Activated CD4-positive, alpha-beta T cell treated with anti-CD3 and anti-CD28 coated beads for 36 hours (primary cell): ENCODE results near the gene XYLT2. TPM values are rescaled to one million over a fixed set of nuclear protein-coding genes. Genes with fewer than 3 reads are reported as not detected.
"Not testable (repeated sequence)": the region's sequence is repeated elsewhere in the genome, so short reads cannot be mapped to it uniquely, and the experiment has no call there.

Experiments
- ATAC-seq: fragments of 200-7000 bp; cut with Tn5 transposase; one replicate; pipeline ENCODE4 v1.10.0; 2021; ENCODE audit warnings: mild to moderate bottlenecking, moderate library complexity
- CTCF ChIA-PET: fragments of 350-600 bp; sonication (Branson Sonifier 250); formaldehyde crosslinking; loops from one replicate; lab custom pipeline; 2021; ENCODE audit warnings: antibody characterized with exemption; lab: Charles Lee
- POLR2A ChIA-PET: fragments of 350-600 bp; sonication (Branson Sonifier 250); formaldehyde crosslinking; loops from one replicate; lab custom pipeline; 2021; ENCODE audit warnings: antibody characterized with exemption, inconsistent platforms; lab: Charles Lee
- DNase-seq: peaks from one replicate; pipeline ENCODE4 v3.0.0-alpha.2; 2020
- H3K27ac Mint-ChIP-seq: one replicate; pipeline ENCODE4 v1.8.0; 2021; ENCODE audit warnings: mixed read lengths
- H3K27me3 Mint-ChIP-seq: one replicate; pipeline ENCODE4 v1.8.0; 2021; ENCODE audit warnings: mixed read lengths
- H3K36me3 Mint-ChIP-seq: one replicate; pipeline ENCODE4 v1.8.0; 2021; ENCODE audit warnings: low read depth, mixed read lengths
- H3K4me1 Mint-ChIP-seq: one replicate; pipeline ENCODE4 v1.8.0; 2021; ENCODE audit warnings: mixed read lengths
- H3K4me3 Mint-ChIP-seq: one replicate; pipeline ENCODE4 v1.8.0; 2021; ENCODE audit warnings: mild to moderate bottlenecking, moderate library complexity, mixed read lengths
- H3K9me3 Mint-ChIP-seq: one replicate; pipeline ENCODE4 v1.8.0; 2021; ENCODE audit warnings: low read depth, mixed read lengths
- intact Hi-C, 2 experiments: fragments of 100-400 bp; cut with DNase I in 1 of 2; cut with micrococcal nuclease in 1 of 2; formaldehyde crosslinking; loops; one replicate each; pipeline versions ENCODE4 v1.14.2 to v1.15.1; 2022 to 2024; cut with DNase I, micrococcal nuclease
- total RNA-seq, 2 experiments: library from RNA; stranded (reverse); gene quantifications; one replicate each; pipeline ENCODE4 v1.2.3, GENCODE V29; 2021

XYLT2 gene
- total RNA-seq, 2 experiments from 2014 or later, result 29.8 to 30.4 TPM

DNA sequence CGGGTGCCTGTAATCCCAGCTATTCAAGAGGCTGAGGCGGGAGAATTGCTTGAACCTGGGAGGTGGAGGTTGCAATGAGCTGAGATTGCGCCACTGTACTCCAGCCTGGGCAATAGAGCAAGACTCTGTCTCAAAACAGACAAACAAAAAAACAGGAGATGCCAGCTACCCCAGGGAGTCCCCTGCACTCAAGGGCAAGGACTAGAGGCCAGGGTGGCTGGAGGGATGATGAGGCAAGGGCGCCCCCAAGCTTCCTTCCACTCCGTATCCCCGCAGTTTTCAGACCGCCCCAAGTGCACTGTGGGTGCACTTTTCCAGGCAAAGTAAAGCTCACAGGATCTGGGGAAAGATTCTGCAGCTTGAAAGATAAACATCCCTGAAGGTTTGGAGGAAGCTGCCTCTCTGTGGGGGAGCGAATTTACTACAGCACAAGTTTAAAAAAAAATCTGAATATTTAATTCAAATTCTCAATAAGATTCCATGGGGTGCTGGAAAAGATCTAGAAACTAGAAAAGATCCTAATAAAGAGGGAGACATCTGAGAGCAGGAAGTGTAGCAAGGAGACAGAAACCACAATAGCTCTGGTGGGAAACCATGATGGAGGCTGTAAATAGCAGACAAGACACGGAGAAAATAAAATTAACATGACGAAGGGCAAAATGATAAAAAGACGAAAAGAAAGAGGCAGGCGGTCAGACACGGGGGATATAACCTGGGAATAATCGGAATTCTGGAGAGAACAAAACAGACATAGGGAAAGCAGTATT lies 12.5 kb upstream of the XYLT2 start:
- CTCF ChIA-PET, result interaction anchor here (0.9 to 2.0 kb wide), 8 partner anchors 9 to 246 kb away, joined by 3 to 6 read pairs (median 4); no protein-coding TSS in a partner anchor
- not testable (repeated sequence) for H3K4me3 Mint-ChIP-seq, H3K36me3 Mint-ChIP-seq, H3K27me3 Mint-ChIP-seq, H3K9me3 Mint-ChIP-seq, H3K4me1 Mint-ChIP-seq, ATAC-seq, H3K27ac Mint-ChIP-seq
- DNase-seq, result peak; percentile 39
- POLR2A ChIA-PET, result interaction anchor here (0.7 to 1.2 kb wide), 2 partner anchors 14 to 24 kb away, joined by 3 read pairs; no protein-coding TSS in a partner anchor
- intact Hi-C loops, result loop anchor here in 1 of 2 experiments (1.0 kb wide), 1 partner anchor 133 kb away; no protein-coding TSS in a partner anchor

DNA sequence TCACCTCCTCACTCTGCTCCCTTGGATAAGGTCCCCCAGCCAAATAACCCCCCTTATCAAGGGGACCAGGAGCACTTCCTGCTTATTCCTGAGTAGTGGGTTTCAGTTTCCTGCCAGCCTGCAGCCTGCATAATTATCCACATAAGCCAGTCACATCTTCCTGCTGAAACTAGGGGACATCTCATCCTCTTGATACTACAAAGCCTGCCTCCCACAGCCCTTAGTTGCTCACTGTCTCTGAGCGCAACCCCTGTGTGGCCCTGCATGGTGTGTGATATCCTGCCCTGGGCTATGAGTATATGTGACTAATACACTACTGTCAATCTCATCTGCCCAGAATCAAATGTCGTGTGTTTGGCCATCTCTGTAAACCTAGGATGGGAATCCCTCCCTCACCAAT lies 8.0 kb upstream of the XYLT2 start:
- Mint-ChIP-seq H3K27ac (no peak overlapping the region), H3K4me1 (peaks cover 10% of the 10 kb centered on the region), H3K9me3 (peaks cover 10% of the 10 kb centered on the region), H3K36me3 (peaks cover 3% of the 10 kb centered on the region), H3K4me3 (no peak overlapping the region), H3K27me3 (peaks cover 5% of the 10 kb centered on the region)
- intact Hi-C loops, result no loop called here
- ATAC-seq (peak; percentile 90), DNase-seq (no peak)
- ChIA-PET CTCF (no interaction called here), POLR2A (no interaction called here)

DNA sequence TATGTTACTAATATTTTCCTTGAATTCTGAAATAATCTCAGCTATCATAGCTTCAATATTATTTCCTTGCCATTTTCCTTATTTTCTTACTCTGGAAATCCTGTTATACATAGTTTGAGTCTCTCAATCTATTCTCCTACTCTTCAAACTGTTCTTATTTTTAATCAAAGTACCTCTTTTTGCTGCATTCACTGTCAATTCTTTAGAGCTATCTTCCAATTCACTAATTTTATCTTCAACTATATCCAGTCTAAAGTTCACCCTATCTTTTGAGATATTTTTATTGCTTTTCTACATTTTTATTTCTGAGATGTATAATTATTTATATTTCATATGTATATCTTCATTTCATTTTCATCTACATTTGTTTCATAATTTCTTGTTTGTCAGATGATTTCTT lies 7.3 kb upstream of the XYLT2 start:
- DNase-seq (no peak), ATAC-seq (no peak)
- ChIA-PET POLR2A (interaction anchor here (0.7 kb wide), 1 partner anchor 1180 kb away, joined by 3 read pairs; no protein-coding TSS in a partner anchor), CTCF (interaction anchor here (1.7 kb wide), 1 partner anchor 23 kb away, joined by 6 read pairs; no protein-coding TSS in a partner anchor)
- no peak overlapping the region for H3K27ac Mint-ChIP-seq
- intact Hi-C loops, result no loop called here
- H3K9me3 Mint-ChIP-seq, result peaks cover 10% of the 10 kb centered on the region
- H3K4me3 Mint-ChIP-seq, result no peak overlapping the region
- H3K36me3 Mint-ChIP-seq, result peaks cover 3% of the 10 kb centered on the region
- peaks cover 5% of the 10 kb centered on the region for H3K27me3 Mint-ChIP-seq
- peaks cover 6% of the 10 kb centered on the region for H3K4me1 Mint-ChIP-seq

DNA sequence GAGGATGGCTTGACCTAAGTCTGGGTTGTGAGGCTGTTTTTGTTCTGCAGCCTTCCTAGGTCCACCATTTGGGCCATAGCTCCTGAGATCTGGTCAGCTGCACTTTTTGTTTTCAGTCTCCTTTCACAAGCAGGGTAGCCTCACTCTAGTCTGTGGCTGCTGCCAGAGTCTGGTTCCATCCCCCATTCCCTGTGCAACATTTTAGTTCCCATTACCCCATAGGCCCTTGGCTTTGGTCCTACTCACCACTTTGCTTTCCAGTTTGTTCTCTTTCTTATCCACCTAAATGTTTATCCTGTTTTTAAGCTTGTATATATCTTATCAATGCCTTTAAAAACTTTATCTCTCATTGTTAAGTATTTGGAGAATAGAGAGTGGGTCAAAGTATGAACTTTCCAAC lies 6.5 kb upstream of the XYLT2 start:
- ATAC-seq, result no peak
- Mint-ChIP-seq H3K36me3 (peaks cover 3% of the 10 kb centered on the region), H3K27me3 (peaks cover 4% of the 10 kb centered on the region), H3K27ac (no peak overlapping the region), H3K4me3 (no peak overlapping the region), H3K9me3 (peaks cover 10% of the 10 kb centered on the region), H3K4me1 (no peaks in the 10 kb centered on the region)
- intact Hi-C loops, result no loop called here
- ChIA-PET CTCF (interaction anchor here (0.7 to 1.7 kb wide), 3 partner anchors 22 to 41 kb away, joined by 3 to 6 read pairs (median 4); no protein-coding TSS in a partner anchor), POLR2A (no interaction called here)
- no peak for DNase-seq

DNA sequence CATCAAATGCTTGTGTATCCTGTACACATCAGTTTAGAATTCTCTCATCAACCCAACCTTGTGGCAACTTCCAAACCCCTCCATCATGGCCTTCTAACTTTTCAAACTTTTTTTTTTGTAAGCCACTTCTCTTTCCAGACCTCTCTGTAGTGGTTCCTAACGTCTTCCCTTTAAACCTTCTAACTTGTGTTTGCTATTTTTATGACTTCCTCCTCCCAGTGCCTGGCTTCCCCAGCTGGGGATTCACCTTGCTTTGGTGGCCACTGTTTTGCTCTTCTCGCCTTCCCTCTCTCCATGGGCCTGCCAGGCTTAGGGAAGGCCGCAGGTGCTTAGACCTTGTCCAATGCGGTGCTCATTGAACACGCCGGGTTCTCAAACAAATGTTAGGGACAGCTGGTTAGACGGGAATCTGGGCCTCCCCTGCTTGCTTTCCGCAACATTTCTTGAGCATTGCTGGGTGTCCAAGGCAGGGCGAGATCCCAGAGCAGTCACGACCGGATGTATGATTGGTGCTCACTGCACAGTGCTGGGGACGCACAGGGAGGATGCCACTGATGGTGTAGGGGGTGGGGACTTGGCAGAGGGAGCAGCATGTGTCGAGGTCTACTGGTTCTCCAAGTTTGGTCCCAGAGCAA lies 1.1 kb upstream of the XYLT2 start:
- intact Hi-C loops, result loop anchor here in 1 of 2 experiments (1.0 to 2.0 kb wide), 3 partner anchors 250 to 522 kb away; partner anchors contain the start of genes ANKRD40, PDK2 and TOB1
- Mint-ChIP-seq H3K36me3 (peaks cover 2% of the 10 kb centered on the region), H3K4me1 (peaks cover 30% of the 10 kb centered on the region), H3K27ac (peak overlapping the region; percentile 85), H3K27me3 (no peaks in the 10 kb centered on the region), H3K9me3 (no peaks in the 10 kb centered on the region), H3K4me3 (peak overlapping the region; percentile 90)
- DNase-seq (no peak), ATAC-seq (no peak)
- CTCF ChIA-PET, result interaction anchor here (0.6 to 1.6 kb wide), 2 partner anchors 8 to 324 kb away, joined by 3 to 5 read pairs; no protein-coding TSS in a partner anchor
- POLR2A ChIA-PET, result no interaction called here

DNA sequence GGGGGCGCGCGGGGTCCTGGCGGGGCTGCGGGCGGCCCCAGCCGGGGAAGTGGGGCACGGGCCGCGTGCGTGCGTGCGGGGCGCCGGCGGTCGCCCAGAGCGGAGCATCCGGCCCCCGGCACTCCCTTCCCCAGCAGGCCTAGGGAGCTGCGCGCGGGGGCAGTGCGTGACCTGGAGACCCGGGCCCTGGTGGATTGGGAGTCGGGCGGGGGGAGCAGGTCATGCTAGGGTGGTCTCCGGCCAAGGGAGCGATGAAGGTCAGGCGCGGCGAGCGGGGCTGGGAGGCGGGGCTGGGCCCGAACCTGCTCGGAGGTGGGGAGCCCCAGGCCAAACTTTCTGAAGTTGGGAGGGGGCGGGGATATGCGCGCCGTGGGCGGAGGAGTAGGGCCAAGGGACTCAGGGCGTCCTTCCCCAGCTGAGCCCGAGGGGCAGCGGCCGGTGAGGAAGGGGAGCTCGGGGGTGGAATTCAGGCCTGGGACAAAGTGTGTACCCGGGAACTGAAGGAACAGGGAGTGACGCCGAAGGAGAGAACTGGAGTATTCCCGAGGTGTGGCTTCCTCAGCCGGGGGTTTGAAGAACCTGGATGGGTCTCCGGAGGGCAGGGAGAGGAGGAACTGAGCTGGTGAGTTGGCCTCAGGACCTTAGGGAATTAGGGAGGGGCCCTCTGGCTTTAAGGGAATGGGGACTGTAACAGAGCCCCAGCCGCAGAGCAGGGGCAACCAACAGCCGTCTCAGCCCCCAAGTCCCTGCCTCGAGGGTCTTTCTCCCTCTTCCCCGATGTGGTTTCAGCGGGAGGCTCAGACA lies 589 bp downstream of the XYLT2 start:
- ChIA-PET POLR2A (interaction anchor here (0.6 to 1.5 kb wide), 4 partner anchors 25 to 75 kb away, joined by 3 to 8 read pairs (median 4); partner anchors contain the start of gene LRRC59), CTCF (interaction anchor here (0.7 to 1.4 kb wide), 7 partner anchors 13 to 166 kb away, joined by 3 to 8 read pairs (median 4); no protein-coding TSS in a partner anchor)
- Mint-ChIP-seq H3K9me3 (no peaks in the 10 kb centered on the region), H3K36me3 (peaks cover 4% of the 10 kb centered on the region), H3K4me1 (peaks cover 35% of the 10 kb centered on the region), H3K27ac (peak overlapping the region; percentile 83), H3K27me3 (no peaks in the 10 kb centered on the region), H3K4me3 (peak overlapping the region; percentile 90)
- peak; percentile 71 for DNase-seq
- intact Hi-C loops, result loop anchor here (1.0 to 2.0 kb wide), 6 partner anchors 26 to 670 kb away; partner anchors contain the start of genes LRRC59 (in 1 of the 2) and RSAD1 (in 1 of the 2)
- peak; percentile 54 for ATAC-seq

DNA sequence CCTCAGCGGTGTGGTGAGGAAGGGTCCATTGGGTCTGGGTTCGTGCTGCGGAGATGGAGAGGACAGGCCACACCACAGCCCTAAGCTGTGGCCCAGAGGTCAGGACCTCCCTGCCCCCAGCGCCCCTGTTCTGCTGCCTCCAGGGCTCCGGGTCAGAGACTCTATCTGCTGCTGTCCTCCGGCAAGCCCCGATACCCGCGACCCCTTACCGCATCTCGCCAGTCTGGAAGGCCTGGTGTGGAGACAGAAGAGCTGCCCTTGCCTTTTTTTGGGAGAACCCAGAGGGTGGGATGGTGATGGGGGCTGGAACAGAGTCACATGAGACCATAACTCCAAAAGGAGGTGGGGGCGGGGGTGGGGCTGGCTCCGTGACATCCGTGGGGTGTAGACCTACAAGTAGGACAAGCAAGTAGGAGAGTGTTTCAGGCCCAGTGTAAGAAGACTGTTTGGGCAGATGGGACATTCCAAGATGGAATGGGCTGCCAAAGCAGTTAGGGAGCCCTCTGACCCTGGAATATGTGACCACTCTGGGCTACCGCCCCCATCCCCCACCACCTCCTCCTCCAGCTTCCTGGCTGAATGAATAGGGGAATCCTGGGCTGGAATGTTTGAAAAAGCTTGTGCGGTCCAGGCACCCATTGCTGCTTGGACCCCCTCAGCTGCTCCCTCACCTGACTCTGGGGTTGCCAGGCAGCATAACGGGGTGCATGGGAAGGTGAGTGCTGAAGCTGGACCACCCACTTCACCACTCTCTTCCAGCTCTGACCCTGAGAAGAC lies 1.4 kb downstream of the XYLT2 start:
- intact Hi-C loops, result loop anchor here in 1 of 2 experiments (2.0 kb wide), 1 partner anchor 671 kb away; no protein-coding TSS in a partner anchor
- Mint-ChIP-seq H3K4me3 (peak overlapping the region; percentile 90), H3K27ac (peak overlapping the region; percentile 83), H3K27me3 (no peaks in the 10 kb centered on the region), H3K4me1 (peaks cover 35% of the 10 kb centered on the region), H3K36me3 (peaks cover 5% of the 10 kb centered on the region), H3K9me3 (no peaks in the 10 kb centered on the region)
- DNase-seq (peak; percentile 29), ATAC-seq (no peak)
- ChIA-PET CTCF (interaction anchor here (0.7 to 3.4 kb wide), 7 partner anchors 12 to 165 kb away, joined by 3 to 23 read pairs (median 3); partner anchors contain the start of gene LRRC59), POLR2A (interaction anchor here (0.6 to 1.3 kb wide), 3 partner anchors 14 to 74 kb away, joined by 3 to 4 read pairs (median 3); partner anchors contain the start of gene LRRC59)

DNA sequence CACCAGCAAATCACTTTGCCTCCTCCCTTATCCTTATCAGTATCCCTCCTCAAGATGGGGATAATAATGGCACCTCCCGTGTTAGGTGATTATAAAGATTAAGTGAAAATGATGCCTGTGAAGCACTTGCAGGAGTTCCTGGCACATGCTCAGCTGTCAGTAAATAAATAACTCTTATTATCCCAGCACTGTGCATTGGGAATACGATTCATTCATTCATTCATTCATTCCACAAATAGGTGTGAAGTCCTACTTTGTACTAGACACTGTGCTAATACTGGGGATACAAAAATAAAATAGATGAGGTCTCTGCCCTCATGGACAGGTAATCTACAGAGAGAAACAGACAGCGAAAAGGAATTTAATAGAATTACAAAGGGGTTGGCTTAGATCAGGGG lies 2.0 kb downstream of the XYLT2 start:
- intact Hi-C loops, result loop anchor here in 1 of 2 experiments (2.0 kb wide), 1 partner anchor 671 kb away; no protein-coding TSS in a partner anchor
- POLR2A ChIA-PET, result no interaction called here

DNA sequence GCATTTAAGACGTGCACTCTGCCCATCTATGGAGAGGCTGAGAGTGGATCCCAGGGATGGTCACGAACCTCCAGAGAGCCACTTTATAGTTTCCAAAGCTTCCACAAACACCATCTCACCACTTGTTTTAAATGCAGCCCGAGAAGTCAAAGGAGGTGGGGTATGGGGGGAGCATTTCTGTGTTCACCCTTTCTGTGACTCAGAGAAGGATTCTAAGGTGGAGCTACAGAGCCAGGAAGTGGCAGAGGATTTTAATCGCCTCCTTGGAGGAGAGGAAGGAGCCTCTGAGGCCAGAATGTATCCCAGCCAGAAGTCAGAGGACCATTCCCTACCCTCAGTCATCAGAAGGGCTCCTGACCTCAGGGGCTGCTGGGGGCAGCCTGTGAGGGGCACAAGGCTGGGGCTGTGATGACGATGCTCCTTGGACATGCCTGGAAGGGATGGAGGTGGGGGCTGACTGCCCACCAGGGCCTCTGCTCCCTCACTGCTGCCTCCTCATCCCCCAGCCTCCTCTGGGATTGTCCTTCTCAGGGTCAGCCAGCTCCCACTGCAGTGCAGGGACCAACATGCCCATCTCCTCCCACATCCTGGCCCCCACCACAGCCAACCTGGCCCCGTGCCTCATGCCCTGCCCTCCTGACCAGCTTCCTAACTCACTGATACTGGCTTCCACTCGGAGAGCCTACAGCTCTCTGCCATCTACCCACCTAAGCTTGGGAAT lies 2.8 kb downstream of the XYLT2 start:
- POLR2A ChIA-PET, result no interaction called here
- H3K4me1 Mint-ChIP-seq, result peaks cover 35% of the 10 kb centered on the region
- DNase-seq (no peak), ATAC-seq (no peak)
- no peaks in the 10 kb centered on the region for H3K9me3 Mint-ChIP-seq
- peak overlapping the region; percentile 83 for H3K27ac Mint-ChIP-seq
- H3K36me3 Mint-ChIP-seq, result peaks cover 7% of the 10 kb centered on the region
- H3K4me3 Mint-ChIP-seq, result no peak overlapping the region
- H3K27me3 Mint-ChIP-seq, result no peaks in the 10 kb centered on the region
- CTCF ChIA-PET, result interaction anchor here (0.9 to 3.4 kb wide), 3 partner anchors 12 to 14 kb away, joined by 3 to 23 read pairs (median 3); no protein-coding TSS in a partner anchor
- intact Hi-C loops, result no loop called here

More for the DNA sequence above, 2.0 kb downstream of the XYLT2 start:
- peak overlapping the region; percentile 83 for H3K27ac Mint-ChIP-seq
- H3K9me3 Mint-ChIP-seq, result no peaks in the 10 kb centered on the region
- ATAC-seq (no peak), DNase-seq (no peak)
- H3K4me1 Mint-ChIP-seq, result peaks cover 35% of the 10 kb centered on the region
- H3K4me3 Mint-ChIP-seq, result peak overlapping the region; percentile 90
- CTCF ChIA-PET, result interaction anchor here (0.9 to 3.4 kb wide), 3 partner anchors 13 to 50 kb away, joined by 3 to 23 read pairs (median 3); partner anchors contain the start of gene LRRC59
- H3K27me3 Mint-ChIP-seq, result no peaks in the 10 kb centered on the region
- peaks cover 7% of the 10 kb centered on the region for H3K36me3 Mint-ChIP-seq
